GM23338 (cell line): ENCODE results near the gene WARS2.

ENCODE experiments used
- EZH2 ChIP-seq: fragments of 200-600 bp; sonication (generic); IDR thresholded peaks from one replicate; pipeline ENCODE4 v1.8.0; 2017; ENCODE audit warnings: antibody characterized with exemption, mild to moderate bottlenecking, low read depth; ENCODE audit not compliant: unreplicated experiment
- EZH2phosphoT487 ChIP-seq: fragments of 200-600 bp; sonication (generic); IDR thresholded peaks from one replicate; pipeline ENCODE4 v1.8.1; 2018; ENCODE audit warnings: antibody characterized with exemption; ENCODE audit not compliant: unreplicated experiment
- NANOG ChIP-seq: IDR thresholded peaks from 2 replicates; pipeline ENCODE4 v1.6.1; 2016; ENCODE audit warnings: antibody characterized with exemption, borderline replicate concordance
- TF ChIP-seq, protein P1 (sequence below), 2 experiments: fragments of 200-600 bp in 1 of 2; sonication (generic) in 1 of 2; conservative IDR thresholded peaks; 2 replicates each; pipeline versions ENCODE4 v1.5.1 to v1.6.1; 2016 to 2017; ENCODE audit warnings: antibody characterized with exemption in 2 of 2, low read depth in 2 of 2, mild to moderate bottlenecking in 2 of 2, moderate library complexity in 1 of 2
- TF ChIP-seq, protein P2 (sequence below): IDR thresholded peaks from one replicate; pipeline ENCODE4 v1.6.1; 2018; ENCODE audit warnings: antibody characterized with exemption; ENCODE audit not compliant: unreplicated experiment

DNA sequence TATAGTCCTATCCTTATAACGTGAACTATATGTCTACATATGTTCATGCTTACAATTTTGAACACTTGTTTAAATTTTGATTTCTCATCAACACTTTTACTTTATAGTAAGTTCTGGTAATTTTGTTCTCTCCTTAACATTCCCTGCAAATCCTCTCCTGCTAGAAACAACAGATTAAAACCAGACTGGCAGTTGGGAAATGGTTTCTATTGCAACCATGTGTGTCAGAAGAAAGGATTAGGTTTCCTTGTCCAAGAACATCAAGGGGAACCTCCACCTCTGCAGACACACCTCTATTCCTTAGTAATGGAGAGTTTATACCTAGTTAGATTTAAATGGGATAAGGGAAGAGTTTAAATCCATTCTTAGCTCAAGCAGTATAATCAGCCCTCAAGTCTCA is 3.3 kb upstream of the WARS2 start:
- TF ChIP-seq, protein P1, sequence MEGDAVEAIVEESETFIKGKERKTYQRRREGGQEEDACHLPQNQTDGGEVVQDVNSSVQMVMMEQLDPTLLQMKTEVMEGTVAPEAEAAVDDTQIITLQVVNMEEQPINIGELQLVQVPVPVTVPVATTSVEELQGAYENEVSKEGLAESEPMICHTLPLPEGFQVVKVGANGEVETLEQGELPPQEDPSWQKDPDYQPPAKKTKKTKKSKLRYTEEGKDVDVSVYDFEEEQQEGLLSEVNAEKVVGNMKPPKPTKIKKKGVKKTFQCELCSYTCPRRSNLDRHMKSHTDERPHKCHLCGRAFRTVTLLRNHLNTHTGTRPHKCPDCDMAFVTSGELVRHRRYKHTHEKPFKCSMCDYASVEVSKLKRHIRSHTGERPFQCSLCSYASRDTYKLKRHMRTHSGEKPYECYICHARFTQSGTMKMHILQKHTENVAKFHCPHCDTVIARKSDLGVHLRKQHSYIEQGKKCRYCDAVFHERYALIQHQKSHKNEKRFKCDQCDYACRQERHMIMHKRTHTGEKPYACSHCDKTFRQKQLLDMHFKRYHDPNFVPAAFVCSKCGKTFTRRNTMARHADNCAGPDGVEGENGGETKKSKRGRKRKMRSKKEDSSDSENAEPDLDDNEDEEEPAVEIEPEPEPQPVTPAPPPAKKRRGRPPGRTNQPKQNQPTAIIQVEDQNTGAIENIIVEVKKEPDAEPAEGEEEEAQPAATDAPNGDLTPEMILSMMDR (conservative IDR thresholded peaks at IDR 0.05; ENCODE audit: low read depth in 2 of 2): no peak
- TF ChIP-seq EZH2 (no peak), NANOG (no peak), EZH2phosphoT487 (no peak)
- TF ChIP-seq, protein P2, sequence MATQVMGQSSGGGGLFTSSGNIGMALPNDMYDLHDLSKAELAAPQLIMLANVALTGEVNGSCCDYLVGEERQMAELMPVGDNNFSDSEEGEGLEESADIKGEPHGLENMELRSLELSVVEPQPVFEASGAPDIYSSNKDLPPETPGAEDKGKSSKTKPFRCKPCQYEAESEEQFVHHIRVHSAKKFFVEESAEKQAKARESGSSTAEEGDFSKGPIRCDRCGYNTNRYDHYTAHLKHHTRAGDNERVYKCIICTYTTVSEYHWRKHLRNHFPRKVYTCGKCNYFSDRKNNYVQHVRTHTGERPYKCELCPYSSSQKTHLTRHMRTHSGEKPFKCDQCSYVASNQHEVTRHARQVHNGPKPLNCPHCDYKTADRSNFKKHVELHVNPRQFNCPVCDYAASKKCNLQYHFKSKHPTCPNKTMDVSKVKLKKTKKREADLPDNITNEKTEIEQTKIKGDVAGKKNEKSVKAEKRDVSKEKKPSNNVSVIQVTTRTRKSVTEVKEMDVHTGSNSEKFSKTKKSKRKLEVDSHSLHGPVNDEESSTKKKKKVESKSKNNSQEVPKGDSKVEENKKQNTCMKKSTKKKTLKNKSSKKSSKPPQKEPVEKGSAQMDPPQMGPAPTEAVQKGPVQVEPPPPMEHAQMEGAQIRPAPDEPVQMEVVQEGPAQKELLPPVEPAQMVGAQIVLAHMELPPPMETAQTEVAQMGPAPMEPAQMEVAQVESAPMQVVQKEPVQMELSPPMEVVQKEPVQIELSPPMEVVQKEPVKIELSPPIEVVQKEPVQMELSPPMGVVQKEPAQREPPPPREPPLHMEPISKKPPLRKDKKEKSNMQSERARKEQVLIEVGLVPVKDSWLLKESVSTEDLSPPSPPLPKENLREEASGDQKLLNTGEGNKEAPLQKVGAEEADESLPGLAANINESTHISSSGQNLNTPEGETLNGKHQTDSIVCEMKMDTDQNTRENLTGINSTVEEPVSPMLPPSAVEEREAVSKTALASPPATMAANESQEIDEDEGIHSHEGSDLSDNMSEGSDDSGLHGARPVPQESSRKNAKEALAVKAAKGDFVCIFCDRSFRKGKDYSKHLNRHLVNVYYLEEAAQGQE: no peak
